Measurements from ENCODE around the gene ZNF653.

The ZNF653 gene

GRCh38 chr19:11505504-11506100 is at the start of gene ZNF653:
Gene ZNF653 (minus strand): TSS chr19:11505839. CDS start chr19:11505786, 53 bp downstream.
- Histone ChIP-seq H3K9me3 (ENCODE audit: insufficient read depth, low read depth, low read length) (no peaks in the 10 kb centered on the region), H3K4me2 (ENCODE audit: low read depth, low read length, poor library complexity, severe bottlenecking) (peak within 1 kb of the TSS; percentile 83), H3K9me2 (replicated peaks; ENCODE audit: low read depth, low read length) (no peaks in the 10 kb centered on the region), H3K27me3 (ENCODE audit: insufficient read depth, low read length, poor library complexity, severe bottlenecking) (no peaks in the 10 kb centered on the region), H3K9ac (ENCODE audit: low read depth, low read length, poor library complexity, severe bottlenecking) (peak within 1 kb of the TSS; percentile 81), H3K4me3 (ENCODE audit: low read length, poor library complexity, severe bottlenecking) (peak within 1 kb of the TSS; percentile 77), H2AFZ (ENCODE audit: low read length) (peak within 1 kb of the TSS; percentile 87), H3K79me2 (ENCODE audit: insufficient read depth, low read length) (peaks cover 24% of the 10 kb centered on the region), H3K36me3 (ENCODE audit: insufficient read depth, low read length) (no peaks in the 10 kb centered on the region), H3F3A (ENCODE audit: low read depth) (no peaks in the 10 kb centered on the region), H3K4me1 (ENCODE audit: insufficient read depth, low read length, poor library complexity, severe bottlenecking) (peaks cover 11% of the 10 kb centered on the region), H4K20me1 (ENCODE audit: insufficient read depth, low read length, poor library complexity, severe bottlenecking) (no peaks in the 10 kb centered on the region)
- TF ChIP-seq EZH2phosphoT487 (IDR thresholded peaks at IDR 0.05; ENCODE audit: borderline replicate concordance) (no peak), CTCF (conservative IDR thresholded peaks at IDR 0.05; ENCODE audit: low read length) (no peak)

- peaks cover 7% of the 10 kb centered on the region for H3K4me1 ChIP-seq (ENCODE audit: insufficient read depth, low read length, poor library complexity, severe bottlenecking)
- H3K9ac ChIP-seq (ENCODE audit: low read depth, low read length, poor library complexity, severe bottlenecking) = no peak overlapping the region
- TF ChIP-seq CTCF (conservative IDR thresholded peaks at IDR 0.05; ENCODE audit: low read length) (no peak), EZH2phosphoT487 (IDR thresholded peaks at IDR 0.05; ENCODE audit: borderline replicate concordance) (no peak)
- H3K4me2 ChIP-seq (ENCODE audit: low read depth, low read length, poor library complexity, severe bottlenecking) = no peak overlapping the region
- peaks cover 9% of the 10 kb centered on the region; the same call in 1 of the 2 replicates for H3K36me3 ChIP-seq (ENCODE audit: insufficient read depth, low read length)
- no peaks in the 10 kb centered on the region for H3K9me3 ChIP-seq (ENCODE audit: insufficient read depth, low read depth, low read length)
- H4K20me1 ChIP-seq (ENCODE audit: insufficient read depth, low read length, poor library complexity, severe bottlenecking) = peaks cover 13% of the 10 kb centered on the region
- H2AFZ ChIP-seq (ENCODE audit: low read length) = no peak overlapping the region
- H3K4me3 ChIP-seq (ENCODE audit: low read length, poor library complexity, severe bottlenecking) = no peak overlapping the region
- no peaks in the 10 kb centered on the region for H3K9me2 ChIP-seq (replicated peaks; ENCODE audit: low read depth, low read length)
- H3K79me2 ChIP-seq (ENCODE audit: insufficient read depth, low read length) = peaks cover 36% of the 10 kb centered on the region
- H3K27me3 ChIP-seq (ENCODE audit: insufficient read depth, low read length, poor library complexity, severe bottlenecking) = no peaks in the 10 kb centered on the region
- H3F3A ChIP-seq (ENCODE audit: low read depth) = no peaks in the 10 kb centered on the region
Measured at GRCh38 chr19:11555246-11555645, 49.6 kb upstream of the ZNF653 start.

- TF ChIP-seq EZH2phosphoT487 (IDR thresholded peaks at IDR 0.05; ENCODE audit: borderline replicate concordance) (no peak), CTCF (conservative IDR thresholded peaks at IDR 0.05; ENCODE audit: low read length) (no peak)
- H4K20me1 ChIP-seq (ENCODE audit: insufficient read depth, low read length, poor library complexity, severe bottlenecking) = peaks cover 13% of the 10 kb centered on the region
- peaks cover 36% of the 10 kb centered on the region for H3K79me2 ChIP-seq (ENCODE audit: insufficient read depth, low read length)
- H3K4me3 ChIP-seq (ENCODE audit: low read length, poor library complexity, severe bottlenecking) = no peak overlapping the region
- H3K4me1 ChIP-seq (ENCODE audit: insufficient read depth, low read length, poor library complexity, severe bottlenecking) = peaks cover 6% of the 10 kb centered on the region
- H3K9me2 ChIP-seq (replicated peaks; ENCODE audit: low read depth, low read length) = no peaks in the 10 kb centered on the region
- H2AFZ ChIP-seq (ENCODE audit: low read length) = no peak overlapping the region
- H3K27me3 ChIP-seq (ENCODE audit: insufficient read depth, low read length, poor library complexity, severe bottlenecking) = no peaks in the 10 kb centered on the region
- no peak overlapping the region for H3K9ac ChIP-seq (ENCODE audit: low read depth, low read length, poor library complexity, severe bottlenecking)
- no peaks in the 10 kb centered on the region for H3K9me3 ChIP-seq (ENCODE audit: insufficient read depth, low read depth, low read length)
- H3K36me3 ChIP-seq (ENCODE audit: insufficient read depth, low read length) = peaks cover 9% of the 10 kb centered on the region; the same call in 1 of the 2 replicates
- H3F3A ChIP-seq (ENCODE audit: low read depth) = no peaks in the 10 kb centered on the region
- H3K4me2 ChIP-seq (ENCODE audit: low read depth, low read length, poor library complexity, severe bottlenecking) = no peak overlapping the region
Measured at GRCh38 chr19:11554160-11554559, 48.5 kb upstream of the ZNF653 start.

Data from Loucy (cell line).